IMR-90 (cell line): Measurements from ENCODE around the gene LRP1-AS. TPM values are rescaled to one million over a fixed set of nuclear protein-coding genes. Genes with fewer than 3 reads are reported as not detected.

Source experiments
- ATAC-seq: fragments of 200-7000 bp; cut with Tn5 transposase; 2 replicates; pipeline ENCODE4 v1.9.1; 2020; ENCODE audit warnings: low read depth, mild to moderate bottlenecking, moderate library complexity
- BruUV-seq: library from RNA; stranded (reverse); fragments of 400-500 nt; replicated peaks from 2 replicates; lab custom pipeline; 2021; lab: Mats Ljungman, UMichigan
- CTCF ChIA-PET: fragments of 300-600 bp; formaldehyde crosslinking; extraction: SDS; loops from one replicate; lab custom pipeline; 2021; ENCODE audit warnings: antibody characterized with exemption; lab: Yijun Ruan, JAX
- POLR2A ChIA-PET: fragments of 300-600 bp; sonication (Branson Sonifier 250); formaldehyde crosslinking; loops from one replicate; lab custom pipeline; 2022; ENCODE audit warnings: antibody characterized with exemption; ENCODE audit not compliant: unreplicated experiment; lab: Charles Lee
- DNase-seq: peaks from one replicate; pipeline ENCODE4 v3.0.0; 2013
- H2AFZ ChIP-seq: replicated peaks from 2 replicates; pipeline ENCODE3; 2013; ENCODE audit warnings: low read length, mild to moderate bottlenecking; ENCODE audit not compliant: poor library complexity
- H2AK5ac ChIP-seq: 2 replicates; pipeline ENCODE4 v1.6.1; 2013; ENCODE audit warnings: low read depth, low read length, inconsistent platforms
- H2AK9ac ChIP-seq: replicated peaks from 2 replicates; pipeline ENCODE3; 2013; ENCODE audit warnings: mild to moderate bottlenecking, low read depth, low read length, moderate library complexity; ENCODE audit not compliant: poor library complexity
- H2BK120ac ChIP-seq: 2 replicates; pipeline ENCODE4 v1.6.1; 2013; ENCODE audit warnings: low read depth, low read length, inconsistent platforms
- H2BK15ac ChIP-seq: 3 replicates; pipeline ENCODE4 v1.6.1; 2013; ENCODE audit warnings: low read depth, low read length, inconsistent platforms
- H2BK20ac ChIP-seq: 2 replicates; pipeline ENCODE4 v1.6.1; 2013; ENCODE audit warnings: low read depth, mild to moderate bottlenecking, inconsistent platforms, low read length, moderate library complexity
- H2BK5ac ChIP-seq: 2 replicates; pipeline ENCODE4 v1.6.1; 2013; ENCODE audit warnings: mild to moderate bottlenecking, low read depth, low read length, inconsistent platforms; ENCODE audit not compliant: poor library complexity, severe bottlenecking
- H3K14ac ChIP-seq: replicated peaks from 2 replicates; pipeline ENCODE4 v1.6.1; 2013; ENCODE audit warnings: low read depth, low read length, inconsistent platforms
- H3K18ac ChIP-seq: 2 replicates; pipeline ENCODE4 v1.6.1; 2013; ENCODE audit warnings: low read depth, low read length, control low read depth
- H3K23ac ChIP-seq: 2 replicates; pipeline ENCODE4 v1.6.1; 2013; ENCODE audit warnings: low read depth, low read length, inconsistent platforms
- H3K27ac ChIP-seq: 2 replicates; pipeline ENCODE4 v1.5.1; 2013; ENCODE audit warnings: mild to moderate bottlenecking, control low read depth, low read length; ENCODE audit not compliant: insufficient read depth
- H3K27me3 ChIP-seq: 2 replicates; pipeline ENCODE4 v1.6.1; 2013; ENCODE audit warnings: low read length; ENCODE audit not compliant: control insufficient read depth, insufficient read depth
- H3K36me3 ChIP-seq: 2 replicates; pipeline ENCODE4 v1.6.1; 2013; ENCODE audit warnings: low read length, mixed read lengths; ENCODE audit not compliant: control insufficient read depth, insufficient read depth
- H3K4ac ChIP-seq: 2 replicates; pipeline ENCODE4 v1.6.1; 2013; ENCODE audit warnings: low read depth, low read length, inconsistent platforms
- H3K4me1 ChIP-seq: 2 replicates; pipeline ENCODE4 v1.6.1; 2013; ENCODE audit warnings: low read length, mixed read lengths; ENCODE audit not compliant: control insufficient read depth, insufficient read depth
- H3K4me2 ChIP-seq: 2 replicates; pipeline ENCODE4 v1.6.1; 2013; ENCODE audit warnings: low read depth, mild to moderate bottlenecking, control low read depth, low read length, moderate library complexity
- H3K4me3 ChIP-seq: 2 replicates; pipeline ENCODE4 v1.5.1; 2013; ENCODE audit warnings: low read depth, mild to moderate bottlenecking, control low read depth, low read length, moderate library complexity; ENCODE audit not compliant: insufficient read depth
- H3K56ac ChIP-seq: 2 replicates; pipeline ENCODE4 v1.6.1; 2013; ENCODE audit warnings: low read length, inconsistent platforms; ENCODE audit not compliant: insufficient read depth; ENCODE audit errors: extremely low read depth
- H3K79me1 ChIP-seq, 2 experiments: 2 replicates each; pipeline ENCODE4 v1.6.1; 2013; ENCODE audit warnings: low read length in 2 of 2, inconsistent platforms in 1 of 2, low read depth in 1 of 2
- H3K9ac ChIP-seq: 2 replicates; pipeline ENCODE4 v1.6.1; 2013; ENCODE audit warnings: low read depth, low read length, control low read depth
- H3K9me1 ChIP-seq: 2 replicates; pipeline ENCODE4 v1.6.1; 2013; ENCODE audit warnings: low read length, inconsistent platforms; ENCODE audit not compliant: insufficient read depth
- H3K9me3 ChIP-seq: 2 replicates; pipeline ENCODE4 v1.6.1; 2013; ENCODE audit warnings: low read length; ENCODE audit not compliant: control insufficient read depth, insufficient read depth
- H4K20me1 ChIP-seq: 2 replicates; pipeline ENCODE4 v1.6.1; 2013; ENCODE audit warnings: low read length, inconsistent platforms; ENCODE audit not compliant: insufficient read depth
- H4K5ac ChIP-seq: 2 replicates; pipeline ENCODE4 v1.6.1; 2013; ENCODE audit warnings: mild to moderate bottlenecking, low read depth, low read length, control low read depth
- H4K8ac ChIP-seq, 2 experiments: 2 replicates each; pipeline ENCODE4 v1.6.1; 2013; ENCODE audit warnings: low read depth in 2 of 2, low read length in 2 of 2, control low read depth in 1 of 2, inconsistent platforms in 1 of 2
- H4K91ac ChIP-seq: 2 replicates; pipeline ENCODE4 v1.6.1; 2013; ENCODE audit warnings: low read depth, low read length, inconsistent platforms; ENCODE audit not compliant: insufficient read depth
- ELK1 ChIP-seq: fragments of 150-350 bp; IDR thresholded peaks from 2 replicates; pipeline ENCODE4 v1.6.1; 2016; ENCODE audit warnings: low read depth, mild to moderate bottlenecking, low read length, moderate library complexity, borderline replicate concordance
- MAFK ChIP-seq: IDR thresholded peaks from 2 replicates; pipeline ENCODE4 v1.6.1; 2012; ENCODE audit warnings: low read depth, low read length, improper control_type of control experiment
- RFX5 ChIP-seq: IDR thresholded peaks from 2 replicates; pipeline ENCODE4 v1.8.0; 2012; ENCODE audit warnings: low read depth, mild to moderate bottlenecking, low read length, moderate library complexity
- WGBS, 2 experiments: methylation state at CpG; one replicate each; pipeline versions ENCODE4 v1.1.5 to v1.1.7; 2013; ENCODE audit warnings: missing lambda C conversion rate in 2 of 2; ENCODE audit not compliant: insufficient read length in 1 of 2; ENCODE audit errors: extremely low coverage in 2 of 2; 5-methylcytosine and 5-hydroxymethylcytosine counted together
- dilution Hi-C: fragments of 300-500 bp; cut with HindIII; formaldehyde crosslinking; loops from one replicate; pipeline ENCODE4 v1.14.3; 2018; ENCODE audit warnings: low sequenced_read_pairs; ENCODE audit not compliant: unreplicated experiment
- in situ Hi-C: fragments of 300-500 bp; cut with MboI; formaldehyde crosslinking; loops from 3 replicates; pipeline ENCODE4 v1.14.3; 2019; ENCODE audit warnings: low sequenced_read_pairs, inconsistent platforms, mixed read lengths
- intact Hi-C: fragments of 100-400 bp; cut with micrococcal nuclease; formaldehyde crosslinking; loops from 2 replicates; pipeline ENCODE4 v1.10.0; 2022
- polyA plus RNA-seq, 3 experiments: library from polyadenylated mRNA; depleted of rRNA; stranded (reverse); fragments of >200 nt; gene quantifications; 2 replicates each; pipeline ENCODE4 v1.2.3, GENCODE V29; 2012; ENCODE audit warnings: low replicate concordance in 1 of 3
- total RNA-seq: library from RNA; depleted of rRNA; stranded (reverse); fragments of >200 nt; gene quantifications from 2 replicates; pipeline ENCODE4 v1.2.3, GENCODE V29; 2012

LRP1-AS gene
- total and polyA plus RNA-seq, 2 of the 4 experiments (the other 2 are of a cell fraction), result not detected

- Histone ChIP-seq H3K23ac (no peak overlapping the region), H2BK120ac (no peak overlapping the region), H4K20me1 (peaks cover 22% of the 10 kb centered on the region), H3K9ac (no peak overlapping the region), H2BK5ac (no peak overlapping the region), H3K27ac (no peak overlapping the region), H4K91ac (no peak overlapping the region), H2BK15ac (no peak overlapping the region), H4K5ac (no peak overlapping the region), H2AK5ac (no peak overlapping the region), H2AFZ (no peak overlapping the region), H3K79me1 (peaks cover 12 to 26% of the 10 kb centered on the region in 2 experiments), H3K4me1 (no peaks in the 10 kb centered on the region), H3K56ac (no peak overlapping the region), H4K8ac (no peak overlapping the region), H3K9me3 (no peaks in the 10 kb centered on the region), H3K36me3 (peaks cover 100% of the 10 kb centered on the region), H3K4ac (no peak overlapping the region), H2AK9ac (peak overlapping the region; percentile 1), H3K4me2 (no peak overlapping the region), H3K18ac (no peak overlapping the region), H3K27me3 (no peaks in the 10 kb centered on the region), H3K4me3 (no peak overlapping the region), H3K14ac (no peak overlapping the region), H2BK20ac (no peak overlapping the region), H3K9me1 (peaks cover 7% of the 10 kb centered on the region; the same call in 1 of the 2 replicates)
- no peak for DNase-seq
- ATAC-seq, result no peak
- dilution Hi-C loops, result no loop called here
- ChIA-PET POLR2A (no interaction called here), CTCF (no interaction called here)
- no peak for TF ChIP-seq ELK1
- no peak for TF ChIP-seq MAFK
- no peak for TF ChIP-seq RFX5
- WGBS, 2 experiments, result 94% methylated on average over 15 of the region's 19 CpGs; no CpG with 5 or more reads in 1 of the 2 experiments
- in situ Hi-C loops, result no loop called here
- BruUV-seq, result no TSS peak
- intact Hi-C loops, result no loop called here
These were observed 46.4 kb upstream of the LRP1-AS start for GRCh38 chr12:57193706-57194245.
